GM10266 (cell line): Measurements from ENCODE around the gene SIX5.
"Not testable (repeated sequence)": the region's sequence is repeated elsewhere in the genome, so short reads cannot be mapped to it uniquely, and the experiment has no call there.

Source experiments
- DNase-seq: peaks from one replicate; pipeline ENCODE4 v3.0.0; 2012; ENCODE audit errors: extremely low spot score
- TF ChIP-seq, protein P1 (sequence below): IDR thresholded peaks from 2 replicates; pipeline ENCODE4 v1.5.1; 2012; ENCODE audit warnings: mild to moderate bottlenecking, low read depth; ENCODE audit not compliant: control insufficient read depth, insufficient read depth; ENCODE audit errors: missing control alignments

SIX5 gene

GRCh38 chr19:45800070-45800553 lies 31.1 kb upstream of the SIX5 start:
- TF ChIP-seq, protein P1, sequence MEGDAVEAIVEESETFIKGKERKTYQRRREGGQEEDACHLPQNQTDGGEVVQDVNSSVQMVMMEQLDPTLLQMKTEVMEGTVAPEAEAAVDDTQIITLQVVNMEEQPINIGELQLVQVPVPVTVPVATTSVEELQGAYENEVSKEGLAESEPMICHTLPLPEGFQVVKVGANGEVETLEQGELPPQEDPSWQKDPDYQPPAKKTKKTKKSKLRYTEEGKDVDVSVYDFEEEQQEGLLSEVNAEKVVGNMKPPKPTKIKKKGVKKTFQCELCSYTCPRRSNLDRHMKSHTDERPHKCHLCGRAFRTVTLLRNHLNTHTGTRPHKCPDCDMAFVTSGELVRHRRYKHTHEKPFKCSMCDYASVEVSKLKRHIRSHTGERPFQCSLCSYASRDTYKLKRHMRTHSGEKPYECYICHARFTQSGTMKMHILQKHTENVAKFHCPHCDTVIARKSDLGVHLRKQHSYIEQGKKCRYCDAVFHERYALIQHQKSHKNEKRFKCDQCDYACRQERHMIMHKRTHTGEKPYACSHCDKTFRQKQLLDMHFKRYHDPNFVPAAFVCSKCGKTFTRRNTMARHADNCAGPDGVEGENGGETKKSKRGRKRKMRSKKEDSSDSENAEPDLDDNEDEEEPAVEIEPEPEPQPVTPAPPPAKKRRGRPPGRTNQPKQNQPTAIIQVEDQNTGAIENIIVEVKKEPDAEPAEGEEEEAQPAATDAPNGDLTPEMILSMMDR, result no peak
- DNase-seq, result no peak

DNA sequence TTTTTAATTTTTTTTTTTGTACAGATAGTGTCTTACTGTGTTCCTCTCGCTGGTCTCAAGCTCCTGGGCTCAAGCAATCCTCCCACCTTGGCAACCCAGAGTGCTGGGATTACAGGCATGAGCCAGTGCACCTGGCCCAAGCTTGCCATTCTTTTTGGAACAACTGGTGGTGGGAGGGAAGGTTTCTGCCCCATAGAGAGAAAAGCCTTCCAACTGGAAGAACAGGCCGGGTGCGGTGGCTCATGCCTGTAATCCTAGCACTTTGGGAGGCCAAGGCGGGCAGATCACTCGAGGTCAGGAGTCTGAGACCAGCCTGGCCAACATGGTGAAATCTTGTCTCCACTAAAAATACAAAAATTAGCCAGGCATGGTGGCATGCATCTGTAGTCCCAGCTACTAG lies 30.5 kb upstream of the SIX5 start:
- DNase-seq, result not testable (repeated sequence)

- DNase-seq, result peak; percentile 79
- TF ChIP-seq, protein P1, result peak; percentile 81
Observed at GRCh38 chr19:45798995-45799517, 30.0 kb upstream of the SIX5 start.

DNA sequence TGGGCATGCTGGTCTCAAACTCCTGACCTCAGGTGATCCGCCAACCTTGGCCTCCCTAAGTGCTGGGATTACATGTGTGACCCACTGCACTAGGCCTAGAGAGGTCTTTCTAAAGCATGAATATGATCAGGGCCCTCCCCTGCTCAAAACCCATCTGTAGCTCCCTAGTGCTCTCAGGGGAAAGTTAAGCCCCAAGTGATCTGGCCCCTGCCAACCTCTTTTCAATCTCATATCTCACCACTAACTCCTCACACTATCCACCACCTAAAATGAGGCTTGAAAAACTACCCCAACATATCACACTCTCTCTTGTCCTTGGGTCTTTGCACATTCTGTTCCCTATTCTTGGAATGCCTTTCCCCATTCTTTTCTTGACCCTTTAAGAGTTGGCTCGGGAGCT lies 25.6 kb upstream of the SIX5 start:
- TF ChIP-seq, protein P1, result no peak

DNA sequence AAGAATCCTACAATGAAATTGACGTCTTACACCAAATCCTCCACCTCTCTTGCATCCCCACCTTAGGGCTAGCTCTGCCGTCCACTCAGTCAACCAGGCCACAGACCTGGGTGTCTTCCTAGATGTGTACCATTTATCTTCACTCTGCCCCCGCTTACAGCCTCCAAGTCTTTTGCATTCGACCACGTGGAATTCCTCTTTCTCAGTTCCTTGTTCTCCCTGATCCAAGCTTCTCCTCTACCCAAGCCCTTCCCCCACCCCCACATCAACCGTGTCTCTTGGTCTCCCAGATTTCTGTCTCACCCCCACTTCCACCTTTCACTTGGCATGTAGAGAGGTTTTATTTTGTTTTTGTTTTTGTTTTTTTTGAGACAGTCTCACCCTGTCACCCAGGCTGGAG lies 24.8 kb upstream of the SIX5 start:
- TF ChIP-seq, protein P1, result no peak
- no peak for DNase-seq

More for the DNA sequence above, 25.6 kb upstream of the SIX5 start:
- no peak for DNase-seq

DNA sequence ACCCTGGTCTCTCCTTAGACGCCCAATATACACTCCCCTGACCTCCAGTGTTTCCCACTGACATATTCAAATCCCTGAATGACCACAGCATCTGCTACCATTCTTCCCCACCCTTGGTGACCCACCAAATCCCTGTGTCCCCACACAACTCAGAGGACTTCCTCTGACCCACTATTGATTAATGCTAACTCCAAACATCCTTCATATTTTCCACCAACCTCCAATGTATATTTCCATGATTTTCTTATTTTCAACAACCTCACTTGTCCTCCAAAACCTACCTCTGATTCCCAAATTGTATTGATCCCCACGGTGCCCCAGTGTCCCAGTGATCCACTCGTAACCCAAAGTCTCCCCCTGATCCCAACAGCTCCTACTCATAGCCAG lies 24.1 kb upstream of the SIX5 start:
- DNase-seq, result no peak

GRCh38 chr19:45792470-45793177 lies 23.6 kb upstream of the SIX5 start, which contains the start of gene DMWD:
TSS of gene DMWD (minus strand) at chr19:45792845. CDS start at chr19:45792756, 89 bp downstream.
- TF ChIP-seq, protein P1, result no peak
- peak; percentile 99 for DNase-seq

More for the DNA sequence above, 24.1 kb upstream of the SIX5 start:
- TF ChIP-seq, protein P1, result no peak
